ENCODE results near the gene IL27RA. TPM values are rescaled to one million over a fixed set of nuclear protein-coding genes. Genes with fewer than 3 reads are reported as not detected.

Gene IL27RA
- total RNA-seq, 1 donor from 2014 or later, result 16.2 TPM

DNA sequence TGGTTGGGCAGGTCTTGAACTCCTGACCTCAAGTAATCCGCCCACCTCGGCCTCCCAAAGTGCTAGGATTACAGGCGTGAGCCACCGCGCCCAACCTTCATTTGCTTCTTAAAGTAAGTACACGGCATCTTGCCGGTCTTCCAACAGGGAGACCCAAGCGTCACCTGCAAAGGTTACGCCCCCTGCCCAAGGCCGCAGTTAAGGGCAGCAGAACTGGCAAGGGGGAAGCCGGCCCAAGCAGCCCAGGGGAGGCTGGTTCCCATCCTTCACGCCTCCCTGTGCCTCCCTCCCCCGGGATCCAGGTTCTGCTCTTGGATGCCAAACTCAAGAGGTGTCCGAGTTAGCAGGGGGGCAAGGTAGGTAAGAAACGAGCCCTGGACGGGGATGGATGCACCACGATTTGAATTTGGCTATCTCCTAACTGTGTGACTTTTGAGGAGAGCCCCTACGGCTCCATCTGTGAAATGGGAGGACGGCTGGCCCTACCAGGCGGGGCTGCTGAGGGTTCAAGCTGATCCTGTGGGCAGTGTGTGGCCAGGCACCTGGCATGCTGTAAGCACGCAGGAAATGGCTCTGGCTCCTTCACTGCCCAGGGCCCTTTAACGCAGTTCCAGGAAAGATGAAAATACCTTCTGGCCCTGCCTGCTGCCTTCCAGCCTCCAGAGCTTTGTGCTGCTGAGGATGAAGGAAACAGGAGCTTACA lies 34.5 kb upstream of the IL27RA start:
- no peaks in the 10 kb centered on the region for H3K27me3 ChIP-seq
- intact Hi-C loops (cut with DNase I), result no loop called here
- peaks cover 3% of the 10 kb centered on the region for H3K4me1 ChIP-seq
- TF ChIP-seq, protein P1, sequence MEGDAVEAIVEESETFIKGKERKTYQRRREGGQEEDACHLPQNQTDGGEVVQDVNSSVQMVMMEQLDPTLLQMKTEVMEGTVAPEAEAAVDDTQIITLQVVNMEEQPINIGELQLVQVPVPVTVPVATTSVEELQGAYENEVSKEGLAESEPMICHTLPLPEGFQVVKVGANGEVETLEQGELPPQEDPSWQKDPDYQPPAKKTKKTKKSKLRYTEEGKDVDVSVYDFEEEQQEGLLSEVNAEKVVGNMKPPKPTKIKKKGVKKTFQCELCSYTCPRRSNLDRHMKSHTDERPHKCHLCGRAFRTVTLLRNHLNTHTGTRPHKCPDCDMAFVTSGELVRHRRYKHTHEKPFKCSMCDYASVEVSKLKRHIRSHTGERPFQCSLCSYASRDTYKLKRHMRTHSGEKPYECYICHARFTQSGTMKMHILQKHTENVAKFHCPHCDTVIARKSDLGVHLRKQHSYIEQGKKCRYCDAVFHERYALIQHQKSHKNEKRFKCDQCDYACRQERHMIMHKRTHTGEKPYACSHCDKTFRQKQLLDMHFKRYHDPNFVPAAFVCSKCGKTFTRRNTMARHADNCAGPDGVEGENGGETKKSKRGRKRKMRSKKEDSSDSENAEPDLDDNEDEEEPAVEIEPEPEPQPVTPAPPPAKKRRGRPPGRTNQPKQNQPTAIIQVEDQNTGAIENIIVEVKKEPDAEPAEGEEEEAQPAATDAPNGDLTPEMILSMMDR (IDR thresholded peaks at IDR 0.05), result no peak
- no peak overlapping the region for H3K4me3 ChIP-seq
- ATAC-seq (no peak), DNase-seq (peak; percentile 57)
- H3K36me3 ChIP-seq, result peaks cover 4% of the 10 kb centered on the region
- no peaks in the 10 kb centered on the region for H3K9me3 ChIP-seq
- no peak overlapping the region for H3K27ac ChIP-seq

DNA sequence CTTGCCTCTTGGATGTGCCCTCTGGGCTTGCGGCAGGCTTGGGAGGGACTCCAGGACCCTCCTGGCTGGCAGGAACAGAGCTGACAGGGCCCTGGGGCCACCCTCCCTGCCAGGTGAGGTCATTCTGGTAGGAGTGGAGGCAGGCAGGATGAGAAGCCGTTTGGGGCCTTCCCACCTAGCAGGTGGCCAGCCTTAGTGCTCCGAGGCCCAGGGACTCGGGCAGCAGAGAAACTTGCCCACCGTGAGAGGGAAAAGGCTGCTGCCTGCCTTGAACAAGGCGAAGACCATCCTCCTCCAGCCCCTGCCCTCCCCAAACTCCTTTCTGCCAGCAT lies 34.0 kb upstream of the IL27RA start:
- DNase-seq (no peak), ATAC-seq (no peak)
- Histone ChIP-seq H3K36me3 (no peaks in the 10 kb centered on the region), H3K4me3 (no peak overlapping the region), H3K4me1 (peaks cover 6% of the 10 kb centered on the region), H3K27me3 (no peaks in the 10 kb centered on the region), H3K9me3 (no peaks in the 10 kb centered on the region), H3K27ac (no peak overlapping the region)
- intact Hi-C loops (cut with DNase I), result no loop called here
- TF ChIP-seq, protein P1 (IDR thresholded peaks at IDR 0.05), result no peak

DNA sequence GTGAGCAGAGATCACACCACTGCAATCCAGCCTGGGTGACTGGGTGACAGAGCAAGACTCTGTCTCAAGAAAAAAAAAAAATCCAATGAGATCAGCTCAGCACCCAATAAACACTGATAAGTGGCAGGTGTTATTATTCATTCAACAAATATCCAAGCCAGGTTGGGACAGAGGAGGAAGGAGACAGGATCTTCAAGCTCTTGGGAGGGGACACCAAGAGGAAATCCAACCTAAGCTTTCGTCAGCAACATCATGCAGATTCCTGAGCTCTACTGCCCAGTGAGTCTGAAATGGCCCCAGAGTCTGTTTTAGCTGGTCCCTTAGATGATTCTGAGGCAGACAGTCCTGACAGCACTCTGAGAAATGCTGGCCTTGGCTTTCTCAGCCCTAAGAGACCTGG lies 33.1 kb upstream of the IL27RA start:
- H3K27me3 ChIP-seq, result no peaks in the 10 kb centered on the region
- no peaks in the 10 kb centered on the region for H3K36me3 ChIP-seq
- TF ChIP-seq, protein P1 (IDR thresholded peaks at IDR 0.05), result no peak
- DNase-seq (no peak), ATAC-seq (no peak)
- no peak overlapping the region for H3K4me3 ChIP-seq
- intact Hi-C loops (cut with DNase I), result no loop called here
- no peak overlapping the region for H3K27ac ChIP-seq
- peaks cover 14% of the 10 kb centered on the region for H3K4me1 ChIP-seq
- no peaks in the 10 kb centered on the region for H3K9me3 ChIP-seq

DNA sequence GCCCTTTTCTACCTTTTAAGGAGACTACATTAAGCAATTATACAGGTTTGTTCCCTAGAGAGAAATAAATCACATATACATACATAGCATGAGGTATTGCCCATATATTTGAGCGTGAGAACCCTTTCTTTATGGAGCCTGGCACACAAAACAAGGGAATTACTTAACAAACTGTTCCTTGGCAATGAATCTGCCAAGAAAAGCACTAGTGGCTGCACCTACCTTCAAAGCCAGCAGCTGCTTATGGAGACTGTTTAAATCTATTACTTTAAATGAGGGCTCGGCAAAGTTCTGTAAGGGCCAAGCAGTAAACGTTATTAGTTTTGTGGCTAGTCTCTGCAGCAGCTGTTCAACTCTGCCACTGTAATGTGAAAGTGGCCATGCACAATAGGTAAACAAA lies 32.5 kb upstream of the IL27RA start:
- intact Hi-C loops (cut with DNase I), result no loop called here
- Histone ChIP-seq H3K4me1 (peaks cover 21% of the 10 kb centered on the region), H3K36me3 (no peaks in the 10 kb centered on the region), H3K4me3 (no peak overlapping the region), H3K27ac (no peak overlapping the region), H3K27me3 (no peaks in the 10 kb centered on the region), H3K9me3 (no peaks in the 10 kb centered on the region)
- TF ChIP-seq, protein P1 (IDR thresholded peaks at IDR 0.05), result no peak
- DNase-seq, result no peak
- ATAC-seq, result no peak

DNA sequence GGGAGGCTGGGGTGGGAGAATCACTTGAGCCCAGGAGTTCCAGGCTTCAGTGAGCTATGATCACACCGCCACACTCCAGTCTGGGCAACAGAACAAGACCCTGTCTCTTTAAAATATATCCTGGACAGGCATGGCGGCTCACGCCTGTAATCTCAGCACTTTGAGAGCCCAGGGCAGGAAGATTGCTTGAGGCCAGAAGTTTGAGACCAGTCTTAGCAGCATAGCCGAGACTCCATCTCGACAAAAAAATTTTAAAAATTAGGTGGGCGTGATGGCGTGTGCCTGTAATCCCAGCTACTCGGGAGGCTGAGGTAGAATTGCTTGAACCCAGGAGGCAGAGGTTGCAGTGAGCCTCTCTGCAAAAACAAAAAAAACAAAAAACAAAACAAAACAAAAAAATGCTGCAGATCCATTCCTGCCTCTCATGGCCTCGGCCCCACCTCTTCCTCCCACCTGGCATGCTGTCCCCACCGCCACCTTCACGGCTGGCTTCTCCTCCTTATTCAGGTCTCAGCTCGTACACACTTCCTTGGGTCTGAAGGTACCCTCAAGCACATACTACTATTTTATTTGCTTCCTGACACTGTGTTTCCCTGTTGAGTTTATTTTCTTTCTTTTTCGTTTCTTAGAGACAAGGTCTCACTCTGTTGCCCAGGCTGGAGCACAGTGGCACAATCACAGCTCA lies 30.7 kb upstream of the IL27RA start:
- ATAC-seq (no peak), DNase-seq (no peak)
- TF ChIP-seq, protein P1 (IDR thresholded peaks at IDR 0.05), result no peak
- Histone ChIP-seq H3K4me1 (peaks cover 35% of the 10 kb centered on the region), H3K4me3 (no peak overlapping the region), H3K9me3 (no peaks in the 10 kb centered on the region), H3K27ac (no peak overlapping the region), H3K27me3 (no peaks in the 10 kb centered on the region), H3K36me3 (no peaks in the 10 kb centered on the region)
- intact Hi-C loops (cut with DNase I), result no loop called here
